PFSK-1 (cell line): ENCODE data around the gene WIPI1.

Experiments used
- REST ChIP-seq, 2 experiments: IDR thresholded peaks; 2 replicates each; pipeline versions ENCODE4 v1.6.1 to v1.8.0; 2011 to 2012; ENCODE audit warnings: low read depth in 2 of 2, low read length in 2 of 2, control low read depth in 1 of 2, inconsistent platforms in 1 of 2, mild to moderate bottlenecking in 1 of 2, moderate library complexity in 1 of 2; ENCODE audit not compliant: insufficient read depth in 1 of 2
- TAF1 ChIP-seq: IDR thresholded peaks from 2 replicates; pipeline ENCODE4 v1.6.1; 2012; ENCODE audit warnings: low read length, control low read depth, borderline replicate concordance; ENCODE audit not compliant: insufficient read depth

- TF ChIP-seq REST (IDR thresholded peaks at IDR 0.05; ENCODE audit: insufficient read depth in 1 of 2, low read depth in 2 of 2, low read length in 2 of 2) (no peak), TAF1 (no peak)
These were observed 41.4 kb upstream of the WIPI1 start for GRCh38 chr17:68498479-68499326.
